ENCODE measurements around the gene S100A12.
"Not testable (repeated sequence)": the region's sequence is repeated elsewhere in the genome, so short reads cannot be mapped to it uniquely, and the experiment has no call there.

S100A12 gene

DNA sequence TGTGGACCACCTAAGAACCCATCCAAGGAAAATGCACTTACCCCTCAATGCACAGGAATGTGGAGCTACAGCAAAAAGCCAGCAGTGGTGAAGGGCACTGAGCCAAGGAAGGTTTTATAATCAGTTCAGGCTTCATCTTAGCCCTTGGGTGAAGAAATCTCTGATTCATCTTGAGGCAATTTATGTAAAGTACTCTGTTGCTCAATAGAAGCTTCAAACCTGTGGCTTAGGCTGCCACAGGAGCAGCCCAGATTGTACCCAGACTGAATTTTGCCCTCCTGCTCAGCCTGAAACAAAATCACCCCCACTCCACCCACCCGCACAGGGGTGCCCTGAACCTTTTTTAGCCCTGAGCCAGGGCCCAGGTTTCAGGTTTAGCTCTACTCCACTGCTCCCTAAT lies at the start of gene S100A12:
TSS of gene S100A12 (minus strand) at position 111 of the 400 bp plus-strand sequence. CDS start 1,029 bp downstream, outside the sequence.
- DNase-seq, result no peak

DNA sequence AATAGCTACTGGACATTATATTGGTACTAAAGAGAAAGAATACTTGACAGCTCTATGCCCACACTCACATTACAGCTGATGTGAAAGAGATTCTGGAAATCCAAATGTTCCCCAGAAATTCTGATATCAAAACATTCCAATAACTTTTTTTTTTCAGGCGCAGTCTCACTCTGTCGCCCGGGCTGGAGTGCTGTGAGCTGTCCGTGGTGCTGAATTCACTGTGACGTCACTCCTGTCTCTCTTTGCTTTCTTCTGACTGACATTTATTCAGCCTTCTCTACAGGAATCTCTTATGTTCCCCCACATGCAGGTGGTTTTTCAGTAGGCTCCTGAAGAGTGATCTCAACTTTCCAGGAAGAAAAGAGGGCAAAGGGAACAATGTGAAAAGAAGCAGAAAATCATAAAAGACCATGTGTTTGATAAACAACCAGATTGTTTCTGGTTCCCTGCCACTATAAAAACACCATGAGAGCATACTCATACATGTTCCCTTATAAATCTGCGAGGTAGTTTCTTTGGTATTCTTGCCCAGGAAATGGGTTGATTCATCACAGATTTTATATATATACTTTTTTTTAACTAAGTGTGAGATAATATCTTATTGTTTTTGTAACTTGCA lies 47.1 kb upstream of the S100A12 start:
- DNase-seq, result peak; percentile 65

GRCh38 chr1:153420306-153420705 lies 44.9 kb upstream of the S100A12 start:
- no peak for DNase-seq

DNA sequence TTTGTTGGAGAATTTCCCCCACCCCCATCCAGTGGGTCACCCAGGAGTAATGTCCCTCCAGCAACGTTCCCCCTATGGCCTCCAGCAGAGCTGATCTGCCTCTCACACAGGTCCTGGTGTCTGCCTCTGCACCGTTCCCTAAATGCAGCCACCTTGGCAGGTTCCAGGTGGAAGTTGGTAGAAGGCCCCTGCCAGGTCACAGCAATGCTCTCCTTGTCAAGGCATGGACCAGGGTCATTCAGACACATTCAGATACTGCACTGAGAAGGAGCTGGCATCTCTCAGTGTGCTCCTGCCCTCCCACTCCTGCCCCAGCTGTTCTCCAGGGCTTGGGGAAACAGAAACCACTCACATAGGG lies 44.0 kb upstream of the S100A12 start:
- not testable (repeated sequence) for DNase-seq

GRCh38 chr1:153418758-153419435 lies 43.5 kb upstream of the S100A12 start:
- not testable (repeated sequence) for DNase-seq

GRCh38 chr1:153417136-153417888 lies 41.9 kb upstream of the S100A12 start:
- DNase-seq, result no peak

GRCh38 chr1:153415850-153416570 lies 40.6 kb upstream of the S100A12 start, which contains the start of gene S100A7A:
Gene S100A7A (plus strand): TSS chr1:153416520. CDS start chr1:153418083, 1,563 bp downstream.
- no peak for DNase-seq

DNA sequence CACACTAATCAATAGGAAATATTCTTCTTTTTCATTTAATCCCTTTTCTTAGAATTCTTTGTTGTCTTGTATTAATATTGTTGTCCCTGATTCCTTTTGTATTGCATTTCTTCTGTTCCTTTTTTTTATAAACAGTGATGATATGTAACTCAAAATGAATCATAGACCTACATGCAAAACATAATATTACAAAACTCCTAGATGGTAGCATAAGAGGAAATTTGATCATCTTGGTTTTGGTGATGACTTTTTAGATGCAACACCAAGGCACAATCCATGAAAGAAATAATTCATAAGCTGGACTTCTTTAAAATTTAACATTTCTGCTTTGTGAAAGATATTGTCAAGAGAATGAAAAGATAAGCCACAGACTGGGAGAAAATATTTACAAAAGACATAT lies 38.5 kb upstream of the S100A12 start:
- DNase-seq, result not testable (repeated sequence)

GRCh38 chr1:153407274-153407673 lies 31.9 kb upstream of the S100A12 start:
- peak; percentile 34 for DNase-seq

GRCh38 chr1:153405825-153406599 lies 30.6 kb upstream of the S100A12 start:
- DNase-seq, result not testable (repeated sequence)

DNA sequence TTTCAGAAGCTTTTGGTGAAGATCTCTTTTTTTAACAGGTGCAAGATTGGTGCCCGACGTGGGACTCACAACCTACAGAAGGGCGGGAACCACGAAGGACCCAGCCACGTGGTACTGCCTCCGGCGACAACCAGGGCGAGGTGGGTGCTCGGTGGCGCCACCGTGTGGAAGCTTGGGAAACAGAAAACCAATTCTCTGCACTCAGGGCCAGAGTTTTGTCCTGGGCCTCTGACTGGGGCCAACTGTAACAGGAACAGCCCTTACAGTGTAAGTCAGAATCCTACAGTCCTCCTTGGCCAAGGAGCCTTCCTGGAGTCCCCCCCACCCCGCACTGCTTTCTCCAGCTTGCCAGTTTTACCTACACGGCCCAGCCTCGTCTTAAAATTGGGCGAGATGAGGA lies 29.3 kb upstream of the S100A12 start:
- peak; percentile 37 for DNase-seq

- DNase-seq, result no peak
Measured at GRCh38 chr1:153404086-153404635, 28.7 kb upstream of the S100A12 start.

DNA sequence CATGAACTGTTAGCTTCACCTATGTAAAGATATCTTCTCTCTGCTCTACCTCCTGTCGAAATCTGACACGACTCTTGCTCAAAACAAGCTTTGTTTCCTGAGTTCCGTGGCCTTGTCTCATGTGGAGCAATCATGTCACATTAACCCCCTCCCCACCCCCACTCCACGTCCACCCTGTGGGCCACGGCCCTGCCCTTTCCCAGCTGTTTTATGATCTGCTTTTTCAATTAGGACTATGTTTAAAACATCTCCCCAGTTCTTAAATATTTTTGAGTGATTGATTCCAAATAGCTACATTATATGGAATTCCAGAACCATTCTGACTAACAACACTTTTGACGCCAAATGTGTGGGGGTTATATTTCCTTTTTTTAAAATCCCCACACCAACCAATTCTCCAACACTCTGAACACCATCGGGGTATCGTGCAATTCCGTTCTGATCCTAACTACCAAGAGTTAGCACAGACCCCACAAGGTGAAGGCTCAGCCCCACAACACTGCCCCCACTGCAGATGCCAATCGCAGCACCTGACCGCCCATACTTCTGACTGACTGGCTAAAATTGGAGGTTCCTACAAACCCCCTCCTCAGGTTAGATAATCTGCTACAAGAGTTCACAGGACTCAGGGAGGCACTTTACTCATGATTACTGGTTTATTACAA lies 28.1 kb upstream of the S100A12 start:
- no peak for DNase-seq

GRCh38 chr1:153402226-153402625 lies 26.8 kb upstream of the S100A12 start:
- DNase-seq, result no peak

GRCh38 chr1:153401461-153401860 lies 26.0 kb upstream of the S100A12 start:
- no peak for DNase-seq

DNA sequence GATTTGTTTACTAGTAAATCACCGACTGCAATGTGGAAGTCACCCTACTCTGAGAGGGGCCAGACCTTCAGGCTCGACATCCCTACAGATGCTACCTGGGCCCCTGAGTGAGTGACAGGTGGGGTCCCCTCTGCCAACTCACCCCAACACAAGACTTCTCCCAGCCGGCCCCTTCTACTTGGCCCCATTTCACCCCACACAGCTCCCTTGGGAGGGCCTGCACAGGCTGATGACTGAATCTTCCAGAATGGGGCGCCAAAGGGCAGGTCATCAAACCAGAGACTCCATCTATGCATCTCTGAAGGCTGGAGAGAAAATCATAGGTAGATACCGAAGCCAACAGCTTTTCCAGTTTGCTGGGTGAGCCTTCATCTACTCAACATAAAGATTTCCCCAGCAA lies 24.8 kb upstream of the S100A12 start:
- DNase-seq, result no peak

- DNase-seq, result no peak
Measured at GRCh38 chr1:153399401-153400055, 24.1 kb upstream of the S100A12 start.

GRCh38 chr1:153397924-153398651 lies 22.7 kb upstream of the S100A12 start:
- no peak for DNase-seq

DNA sequence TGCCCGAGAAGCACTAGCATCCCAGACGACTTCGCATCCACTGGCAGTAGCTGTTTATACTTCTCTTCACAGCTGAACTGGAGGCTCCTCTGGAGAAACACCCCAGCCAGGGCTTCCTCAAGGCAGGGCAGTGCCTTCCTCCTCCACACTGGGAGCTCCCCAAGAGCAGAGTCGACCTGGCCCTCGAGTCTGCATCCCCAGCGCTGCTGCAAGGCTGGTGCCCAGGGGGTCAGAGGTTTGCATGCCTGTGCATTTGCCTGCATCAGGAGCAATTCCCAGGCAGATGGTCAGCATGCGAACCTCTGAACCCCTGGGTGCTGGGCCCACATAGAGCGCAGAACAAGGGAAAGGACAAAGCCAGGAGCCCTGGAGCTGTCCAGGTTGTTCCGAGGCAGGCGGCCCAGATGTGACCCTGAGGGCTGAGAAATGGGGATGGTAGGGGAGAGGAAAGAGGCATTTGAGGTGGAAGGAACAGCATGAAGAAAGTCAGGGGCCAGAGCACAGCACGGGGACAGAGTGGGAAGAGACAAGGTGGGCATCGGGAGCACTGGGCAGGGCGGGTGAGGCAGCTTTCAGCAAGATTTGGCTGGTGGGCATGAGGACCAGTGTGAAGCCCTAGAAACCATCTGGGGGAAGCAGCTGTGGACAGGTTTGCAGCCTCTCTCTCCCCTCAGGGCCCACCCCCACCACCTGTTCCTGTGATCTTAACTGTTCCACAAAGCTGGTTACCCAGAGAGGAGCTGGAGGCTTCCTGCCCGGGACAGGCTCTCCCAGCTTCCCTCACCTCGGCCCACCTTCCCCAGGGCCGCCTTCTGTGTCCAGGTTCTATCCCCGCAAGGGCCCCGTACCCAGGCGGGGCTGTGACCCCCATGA lies 21.9 kb upstream of the S100A12 start:
- no peak for DNase-seq
